Activated naive CD8-positive, alpha-beta T cell treated with anti-CD3 and anti-CD28 coated beads for 36 hours (primary cell): Measurements from ENCODE around the gene CNOT6L. TPM values are rescaled to one million over a fixed set of nuclear protein-coding genes. Genes with fewer than 3 reads are reported as not detected.
"Not testable (repeated sequence)": the region's sequence is repeated elsewhere in the genome, so short reads cannot be mapped to it uniquely, and the experiment has no call there.

ENCODE experiments used
- DNase-seq: peaks from one replicate; pipeline ENCODE4 v3.0.0; 2021
- H3K27ac Mint-ChIP-seq: one replicate; pipeline ENCODE4 v1.8.0; 2022; ENCODE audit warnings: mild to moderate bottlenecking, moderate library complexity, mixed read lengths
- H3K27me3 Mint-ChIP-seq: one replicate; pipeline ENCODE4 v1.8.0; 2022; ENCODE audit warnings: mild to moderate bottlenecking, mixed read lengths
- H3K36me3 Mint-ChIP-seq: one replicate; pipeline ENCODE4 v1.8.0; 2021; ENCODE audit warnings: mild to moderate bottlenecking, mixed read lengths
- H3K4me1 Mint-ChIP-seq: one replicate; pipeline ENCODE4 v1.8.0; 2021; ENCODE audit warnings: mixed read lengths
- H3K4me3 Mint-ChIP-seq: one replicate; pipeline ENCODE4 v1.8.0; 2022; ENCODE audit warnings: mild to moderate bottlenecking, moderate library complexity, mixed read lengths
- H3K9me3 Mint-ChIP-seq: one replicate; pipeline ENCODE4 v1.8.0; 2022; ENCODE audit warnings: mixed read lengths
- total RNA-seq, 2 experiments: library from RNA; stranded (reverse); gene quantifications; one replicate each; pipeline ENCODE4 v1.2.3, GENCODE V29; 2021

The CNOT6L gene
- total RNA-seq, 2 experiments from 2014 or later: 85.1 to 88.8 TPM

GRCh38 chr4:77721073-77721472 lies 98.1 kb downstream of the CNOT6L start:
- Mint-ChIP-seq H3K27me3 (no peaks in the 10 kb centered on the region), H3K36me3 (peaks cover 39% of the 10 kb centered on the region), H3K4me3 (no peak overlapping the region), H3K27ac (no peak overlapping the region), H3K9me3 (peaks cover 1% of the 10 kb centered on the region), H3K4me1 (peaks cover 21% of the 10 kb centered on the region)
- DNase-seq: no peak

DNA sequence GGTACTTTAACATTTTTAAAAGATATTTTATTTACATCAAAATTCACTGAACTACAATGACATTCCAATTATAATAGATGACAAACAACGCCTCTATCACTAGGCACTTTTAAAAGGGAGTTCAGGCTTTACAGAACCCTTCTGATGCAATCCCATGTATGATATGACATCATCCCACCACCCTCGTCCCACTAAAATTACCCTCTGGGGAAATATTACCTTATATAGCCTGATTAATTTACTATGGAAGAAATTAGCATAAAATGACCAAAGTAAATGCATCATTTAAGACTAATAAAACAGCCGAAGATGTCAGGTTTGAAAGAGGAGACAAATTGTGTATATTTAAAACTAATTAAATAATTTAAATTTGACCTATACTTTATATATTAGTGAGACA lies 100.7 kb downstream of the CNOT6L start:
- H3K9me3 Mint-ChIP-seq, DNase-seq, H3K27me3 Mint-ChIP-seq, H3K4me3 Mint-ChIP-seq: not testable (repeated sequence)
- Mint-ChIP-seq H3K27ac (peak overlapping the region; percentile 83), H3K36me3 (peaks cover 38% of the 10 kb centered on the region), H3K4me1 (peaks cover 40% of the 10 kb centered on the region)

DNA sequence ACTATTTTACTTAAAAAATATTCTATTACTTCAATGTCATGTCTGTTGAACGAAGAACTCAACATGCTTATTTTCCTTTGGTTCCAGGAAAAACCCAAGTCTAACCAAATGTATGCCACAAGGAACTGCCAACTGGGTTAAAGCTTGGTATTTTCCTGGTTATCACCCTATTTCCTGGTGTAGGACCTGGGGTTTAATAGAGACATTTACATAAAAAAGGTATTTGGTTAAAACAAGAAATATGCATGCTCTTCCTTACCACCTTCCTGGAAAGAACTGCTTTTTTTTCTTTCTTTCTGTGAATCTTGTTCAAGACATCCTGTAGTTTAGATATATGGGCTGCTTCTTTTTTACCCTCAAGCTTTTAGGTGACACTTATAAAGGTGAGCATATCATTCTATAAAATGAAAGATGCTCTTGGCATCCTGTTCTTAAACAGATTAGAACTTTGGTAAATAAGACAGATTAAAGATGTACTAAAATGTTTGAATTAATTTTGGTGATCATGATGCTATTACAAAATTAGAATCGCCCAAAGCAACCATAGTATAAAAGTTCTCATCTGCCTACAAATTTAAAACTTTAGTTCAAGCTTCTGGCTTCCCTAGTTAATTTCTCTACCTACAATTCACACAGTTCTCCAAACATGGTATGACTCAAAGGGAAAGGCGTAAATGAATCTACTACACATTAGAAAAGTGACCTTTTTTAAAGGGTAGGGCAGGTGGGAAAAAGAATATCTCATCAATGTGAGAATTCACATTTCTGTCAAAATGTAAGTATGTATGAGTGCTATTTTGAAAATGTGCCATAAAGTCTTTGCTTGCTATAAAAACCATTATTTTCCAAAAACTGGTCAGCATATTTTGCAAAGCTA lies 103.5 kb downstream of the CNOT6L start:
- peak overlapping the region; percentile 89 for H3K27ac Mint-ChIP-seq
- no peak for DNase-seq
- H3K4me3 Mint-ChIP-seq: peak overlapping the region; percentile 30
- H3K36me3 Mint-ChIP-seq: peaks cover 51% of the 10 kb centered on the region
- peaks cover 5% of the 10 kb centered on the region for H3K9me3 Mint-ChIP-seq
- peaks cover 41% of the 10 kb centered on the region for H3K4me1 Mint-ChIP-seq
- H3K27me3 Mint-ChIP-seq: no peaks in the 10 kb centered on the region

- Mint-ChIP-seq H3K9me3 (peaks cover 5% of the 10 kb centered on the region), H3K36me3 (peaks cover 46% of the 10 kb centered on the region), H3K27ac (peak overlapping the region; percentile 70), H3K4me3 (no peak overlapping the region), H3K4me1 (peaks cover 41% of the 10 kb centered on the region), H3K27me3 (no peaks in the 10 kb centered on the region)
- DNase-seq: no peak
Measured at GRCh38 chr4:77714514-77714913, 104.7 kb downstream of the CNOT6L start.

DNA sequence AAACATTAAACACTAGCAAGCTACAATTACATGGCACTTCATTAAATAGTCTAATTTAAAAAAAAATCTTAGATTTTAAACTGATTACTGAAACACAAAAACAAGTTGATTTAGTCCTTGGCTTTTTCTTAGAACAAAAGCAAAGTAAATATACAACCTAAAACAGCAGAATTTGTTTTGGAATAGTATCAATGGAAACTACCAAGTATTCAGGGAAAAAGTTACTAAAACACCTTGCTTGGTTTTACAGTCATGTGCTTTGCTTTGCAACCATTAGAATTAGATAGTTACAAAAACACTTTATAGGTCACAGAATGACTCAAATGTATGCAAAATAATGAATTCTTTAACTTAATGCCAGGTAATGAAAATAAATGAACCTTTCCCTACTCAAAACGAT lies 105.3 kb downstream of the CNOT6L start:
- no peak overlapping the region for H3K4me3 Mint-ChIP-seq
- H3K4me1 Mint-ChIP-seq: peaks cover 36% of the 10 kb centered on the region
- DNase-seq: no peak
- peaks cover 40% of the 10 kb centered on the region for H3K36me3 Mint-ChIP-seq
- no peaks in the 10 kb centered on the region for H3K27me3 Mint-ChIP-seq
- H3K27ac Mint-ChIP-seq: peak overlapping the region; percentile 70
- H3K9me3 Mint-ChIP-seq: peaks cover 4% of the 10 kb centered on the region

DNA sequence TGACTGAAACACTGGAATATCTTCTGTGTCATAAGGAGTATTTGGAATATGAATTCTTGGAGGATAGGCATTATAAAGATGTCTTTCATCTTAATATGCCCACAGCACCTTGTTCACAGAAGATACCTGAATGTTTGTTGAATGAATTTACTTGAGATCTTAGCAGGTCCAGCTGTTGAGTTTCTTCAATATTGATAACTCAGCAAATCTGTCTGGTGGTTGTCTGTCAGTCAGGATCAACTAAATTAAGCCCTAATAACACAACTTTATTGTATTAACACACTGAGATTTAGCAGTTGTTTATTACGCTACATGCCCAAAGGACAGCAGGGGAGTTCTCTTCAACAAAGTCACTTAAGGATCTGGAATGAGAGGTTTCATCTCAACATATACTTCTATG lies 106.5 kb downstream of the CNOT6L start:
- Mint-ChIP-seq H3K27me3 (no peaks in the 10 kb centered on the region), H3K4me3 (no peak overlapping the region), H3K4me1 (peaks cover 33% of the 10 kb centered on the region), H3K36me3 (peaks cover 38% of the 10 kb centered on the region), H3K27ac (peak overlapping the region; percentile 19), H3K9me3 (peaks cover 4% of the 10 kb centered on the region)
- no peak for DNase-seq

GRCh38 chr4:77711469-77711868 lies 107.7 kb downstream of the CNOT6L start:
- Mint-ChIP-seq H3K27me3 (no peaks in the 10 kb centered on the region), H3K27ac (no peak overlapping the region), H3K4me1 (peaks cover 26% of the 10 kb centered on the region), H3K4me3 (no peak overlapping the region), H3K9me3 (peaks cover 4% of the 10 kb centered on the region), H3K36me3 (peaks cover 30% of the 10 kb centered on the region)
- no peak for DNase-seq

DNA sequence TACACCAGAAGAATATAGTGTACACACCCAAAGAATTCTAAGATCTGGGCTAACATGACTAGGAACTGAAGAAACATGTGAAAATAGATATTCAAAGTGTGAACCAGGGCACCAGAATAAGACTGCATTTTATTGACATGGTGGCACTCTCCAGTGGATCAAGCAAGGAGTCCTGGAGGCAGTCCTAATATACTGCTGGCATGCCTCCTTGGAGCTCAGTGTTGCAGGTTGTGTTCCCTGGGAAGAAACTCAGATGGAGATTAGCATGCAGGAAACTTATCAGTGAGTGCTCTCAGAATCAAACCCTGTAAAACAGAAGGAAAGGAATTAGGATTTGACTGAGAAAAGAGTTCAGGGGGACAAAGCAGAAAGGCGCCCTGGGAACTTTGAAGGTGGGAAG lies 108.5 kb downstream of the CNOT6L start:
- no peak for DNase-seq
- Mint-ChIP-seq H3K27me3 (no peaks in the 10 kb centered on the region), H3K27ac (no peak overlapping the region), H3K9me3 (peaks cover 4% of the 10 kb centered on the region), H3K4me1 (peaks cover 18% of the 10 kb centered on the region), H3K36me3 (peaks cover 30% of the 10 kb centered on the region), H3K4me3 (no peak overlapping the region)

- no peaks in the 10 kb centered on the region for H3K27me3 Mint-ChIP-seq
- no peak overlapping the region for H3K4me3 Mint-ChIP-seq
- no peak overlapping the region for H3K27ac Mint-ChIP-seq
- H3K36me3 Mint-ChIP-seq: peaks cover 30% of the 10 kb centered on the region
- no peak for DNase-seq
- H3K9me3 Mint-ChIP-seq: peaks cover 4% of the 10 kb centered on the region
- peaks cover 15% of the 10 kb centered on the region for H3K4me1 Mint-ChIP-seq
Measured at GRCh38 chr4:77710059-77710458, 109.1 kb downstream of the CNOT6L start.

- Mint-ChIP-seq H3K4me1 (no peaks in the 10 kb centered on the region), H3K27me3 (no peaks in the 10 kb centered on the region)
Measured at GRCh38 chr4:77706717-77707116, 112.5 kb downstream of the CNOT6L start.

DNA sequence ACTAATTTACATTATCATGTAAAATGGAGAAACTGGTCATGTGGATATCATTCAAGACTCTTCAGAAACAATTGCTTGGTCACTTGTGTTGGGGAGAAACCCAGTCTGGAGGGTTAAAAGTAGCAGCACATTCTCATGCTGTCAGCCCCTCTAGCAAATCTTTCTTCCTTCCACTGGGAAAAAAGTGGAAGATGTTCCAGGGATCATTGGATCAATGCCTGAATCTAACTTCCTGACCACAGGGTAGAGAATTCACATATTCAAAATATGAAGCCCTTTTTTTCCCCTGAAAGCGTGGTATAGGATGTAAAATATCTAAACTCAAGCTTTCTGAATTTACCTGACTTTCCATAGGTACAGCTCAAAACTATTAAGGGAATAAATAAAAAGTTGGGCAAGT lies 115.5 kb downstream of the CNOT6L start:
- Mint-ChIP-seq H3K4me3 (no peak overlapping the region), H3K27ac (no peak overlapping the region)

More at GRCh38 chr4:77706717-77707116, 112.5 kb downstream of the CNOT6L start:
- no peak for DNase-seq
- H3K9me3 Mint-ChIP-seq: no peaks in the 10 kb centered on the region
- H3K36me3 Mint-ChIP-seq: peaks cover 9% of the 10 kb centered on the region
- no peak overlapping the region for H3K4me3 Mint-ChIP-seq
- H3K27ac Mint-ChIP-seq: no peak overlapping the region

GRCh38 chr4:77701121-77701520 lies 118.0 kb downstream of the CNOT6L start:
- no peak overlapping the region for H3K27ac Mint-ChIP-seq
- H3K4me3 Mint-ChIP-seq: no peak overlapping the region
- no peak for DNase-seq
- no peaks in the 10 kb centered on the region for H3K36me3 Mint-ChIP-seq
- H3K9me3 Mint-ChIP-seq: no peaks in the 10 kb centered on the region
- H3K4me1 Mint-ChIP-seq: peaks cover 1% of the 10 kb centered on the region
- H3K27me3 Mint-ChIP-seq: no peaks in the 10 kb centered on the region

More for the DNA sequence above, 115.5 kb downstream of the CNOT6L start:
- Mint-ChIP-seq H3K36me3 (peaks cover 2% of the 10 kb centered on the region), H3K9me3 (no peaks in the 10 kb centered on the region), H3K4me1 (no peaks in the 10 kb centered on the region), H3K27me3 (no peaks in the 10 kb centered on the region)
- no peak for DNase-seq

GRCh38 chr4:77699731-77700210 lies 119.4 kb downstream of the CNOT6L start:
- no peak for DNase-seq
- Mint-ChIP-seq H3K27me3 (no peaks in the 10 kb centered on the region), H3K36me3 (no peaks in the 10 kb centered on the region), H3K27ac (no peak overlapping the region), H3K9me3 (no peaks in the 10 kb centered on the region), H3K4me1 (peaks cover 6% of the 10 kb centered on the region), H3K4me3 (no peak overlapping the region)

DNA sequence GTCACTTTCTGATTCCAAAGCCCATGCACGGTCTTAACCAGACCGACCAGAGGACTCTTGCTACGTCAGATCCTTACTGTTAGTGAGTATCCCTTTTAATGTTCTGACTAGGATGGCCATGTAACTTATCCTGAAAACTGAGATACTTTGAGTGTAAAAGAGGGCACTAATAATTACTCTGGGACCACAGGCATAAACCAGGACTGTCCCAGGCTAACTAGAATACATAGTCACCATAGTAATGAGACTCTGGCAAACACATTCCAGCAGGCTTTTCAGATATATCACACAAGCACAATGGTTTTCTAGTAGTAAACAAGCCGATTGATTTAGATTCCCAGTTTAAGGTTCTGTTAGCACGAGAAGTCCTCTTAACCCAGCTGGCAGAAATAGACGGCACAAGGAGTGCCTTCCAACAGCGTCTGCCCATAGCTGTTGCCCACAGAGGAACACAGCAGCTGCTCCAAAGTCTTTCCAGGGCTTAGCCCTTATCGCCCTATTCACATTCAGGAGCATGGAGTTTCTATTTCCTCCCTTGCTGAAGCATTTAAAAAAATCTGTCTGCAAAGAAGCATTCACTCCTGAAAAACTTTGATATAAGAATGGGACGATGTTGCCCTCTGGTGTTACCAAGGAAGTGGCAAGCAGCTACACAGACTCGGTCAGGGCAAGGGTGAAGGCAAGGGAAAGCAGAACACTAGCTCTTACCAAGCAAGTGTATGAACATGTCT lies 121.1 kb downstream of the CNOT6L start:
- Mint-ChIP-seq H3K36me3 (no peaks in the 10 kb centered on the region), H3K4me3 (no peak overlapping the region), H3K4me1 (peaks cover 6% of the 10 kb centered on the region), H3K27me3 (no peaks in the 10 kb centered on the region), H3K9me3 (no peaks in the 10 kb centered on the region), H3K27ac (no peak overlapping the region)
- no peak for DNase-seq

- no peaks in the 10 kb centered on the region for H3K27me3 Mint-ChIP-seq
- no peak overlapping the region for H3K27ac Mint-ChIP-seq
- no peak for DNase-seq
- H3K4me1 Mint-ChIP-seq: peaks cover 6% of the 10 kb centered on the region
- no peak overlapping the region for H3K4me3 Mint-ChIP-seq
- no peaks in the 10 kb centered on the region for H3K36me3 Mint-ChIP-seq
- no peaks in the 10 kb centered on the region for H3K9me3 Mint-ChIP-seq
Measured at GRCh38 chr4:77695774-77696173, 123.4 kb downstream of the CNOT6L start.
